Measurements from ENCODE around the gene OTUD3.

- TF ChIP-seq POLR2A (IDR thresholded peaks at IDR 0.05; ENCODE audit: low read length) (no peak), GATA1 (IDR thresholded peaks at IDR 0.05; ENCODE audit: low read depth, low read length) (no peak)
Measured at GRCh38 chr1:19955534-19956170, 73.5 kb downstream of the OTUD3 start.
